Neural cell (in vitro differentiated cells): ENCODE results near the gene EEF1A2. TPM values are rescaled to one million over a fixed set of nuclear protein-coding genes. Genes with fewer than 3 reads are reported as not detected.

Experiments
- H2AFZ ChIP-seq: fragments of 200-600, 300-800 bp; sonication (generic), shearing (Covaris generic); 2 replicates; pipeline ENCODE4 v1.6.0; 2014; ENCODE audit warnings: low read depth, mild to moderate bottlenecking, antibody characterized with exemption, low read length, moderate library complexity
- H3F3A ChIP-seq: fragments of 200-600 bp; shearing (Covaris generic); 2 replicates; pipeline ENCODE4 v1.6.1; 2016; ENCODE audit warnings: mild to moderate bottlenecking, moderate library complexity, mixed read lengths, antibody characterized with exemption, low read length; ENCODE audit not compliant: insufficient read depth, poor library complexity, severe bottlenecking
- H3K27ac ChIP-seq: fragments of 200-600, 300-800 bp; sonication (generic), shearing (Covaris generic); 2 replicates; pipeline ENCODE4 v1.5.1; 2014; ENCODE audit warnings: mild to moderate bottlenecking, low read length, moderate library complexity
- H3K27me3 ChIP-seq: fragments of 300-800, 200-600 bp; sonication (generic), shearing (Covaris generic); 2 replicates; pipeline ENCODE4 v1.6.0; 2014; ENCODE audit warnings: mild to moderate bottlenecking, low read depth, low read length, moderate library complexity; ENCODE audit not compliant: insufficient read depth
- H3K36me3 ChIP-seq: fragments of 300-800, 200-600 bp; sonication (generic), shearing (Covaris generic); 2 replicates; pipeline ENCODE4 v1.5.1; 2014; ENCODE audit warnings: mild to moderate bottlenecking, antibody characterized with exemption, low read length, moderate library complexity; ENCODE audit not compliant: insufficient read depth
- H3K4me2 ChIP-seq: fragments of 300-800, 200-600 bp; sonication (generic), shearing (Covaris generic); 2 replicates; pipeline ENCODE4 v1.6.0; 2014; ENCODE audit warnings: mild to moderate bottlenecking, low read length
- H3K4me3 ChIP-seq: fragments of 300-800, 200-600 bp; sonication (generic), shearing (Covaris generic); 2 replicates; pipeline ENCODE4 v1.5.1; 2014; ENCODE audit warnings: mild to moderate bottlenecking, low read length, moderate library complexity
- H3K79me2 ChIP-seq: fragments of 200-600 bp; shearing (Covaris generic); replicated peaks from 2 replicates; pipeline ENCODE4 v1.6.0; 2014; ENCODE audit warnings: mild to moderate bottlenecking, low read length, moderate library complexity; ENCODE audit not compliant: insufficient read depth
- H3K9ac ChIP-seq: fragments of 300-800, 200-600 bp; sonication (generic), shearing (Covaris generic); 2 replicates; pipeline ENCODE4 v1.6.1; 2016; ENCODE audit warnings: mild to moderate bottlenecking, low read length, mixed read lengths
- H3K9me2 ChIP-seq: fragments of 200-600 bp; shearing (Covaris generic); 2 replicates; pipeline ENCODE4 v1.6.1; 2016; ENCODE audit warnings: mild to moderate bottlenecking, low read length, mixed read lengths; ENCODE audit not compliant: insufficient read depth
- H3K9me3 ChIP-seq: fragments of 200-600, 300-800 bp; sonication (generic), shearing (Covaris generic); 2 replicates; pipeline ENCODE4 v1.6.1; 2016; ENCODE audit warnings: mild to moderate bottlenecking, mixed run types, low read length, moderate library complexity, mixed read lengths
- H4K20me1 ChIP-seq: fragments of 200-600 bp; shearing (Covaris generic); 2 replicates; pipeline ENCODE4 v1.6.1; 2016; ENCODE audit warnings: mild to moderate bottlenecking, mixed run types; ENCODE audit not compliant: insufficient read depth
- EP300 ChIP-seq: fragments of 450-650 bp; conservative IDR thresholded peaks from 2 replicates; pipeline ENCODE4 v1.6.1; 2014; ENCODE audit warnings: antibody characterized with exemption, mild to moderate bottlenecking, moderate library complexity; ENCODE audit not compliant: poor library complexity, severe bottlenecking
- EZH2 ChIP-seq: fragments of 200-600, 300-800 bp; shearing (Covaris generic), sonication (generic); IDR thresholded peaks from 2 replicates; pipeline ENCODE4 v1.6.1; 2014; ENCODE audit warnings: antibody characterized with exemption, low read length, borderline replicate concordance, mild to moderate bottlenecking; ENCODE audit not compliant: insufficient read depth, poor library complexity, severe bottlenecking
- MXI1 ChIP-seq: fragments of 450-650 bp; conservative IDR thresholded peaks from 2 replicates; pipeline ENCODE4 v1.6.1; 2014; ENCODE audit warnings: antibody characterized with exemption, mild to moderate bottlenecking; ENCODE audit not compliant: poor library complexity, severe bottlenecking
- POLR2AphosphoS5 ChIP-seq: IDR thresholded peaks from 2 replicates; pipeline ENCODE4 v1.6.1; 2012
- RAD21 ChIP-seq: fragments of 450-650 bp; conservative IDR thresholded peaks from 2 replicates; pipeline ENCODE4 v1.6.1; 2014; ENCODE audit warnings: antibody characterized with exemption, mild to moderate bottlenecking, moderate library complexity
- SMC3 ChIP-seq: fragments of 450-650 bp; conservative IDR thresholded peaks from 2 replicates; pipeline ENCODE4 v1.6.1; 2014; ENCODE audit warnings: antibody characterized with exemption, mild to moderate bottlenecking, moderate library complexity; ENCODE audit not compliant: poor library complexity
- TAF1 ChIP-seq: IDR thresholded peaks from 2 replicates; pipeline ENCODE4 v1.6.1; 2012; ENCODE audit warnings: low read depth
- polyA plus RNA-seq: library from polyadenylated mRNA; depleted of rRNA; stranded (reverse); fragments of >200 nt; gene quantifications from 2 replicates; pipeline ENCODE4 v1.2.3, GENCODE V29; 2014
- TF ChIP-seq, protein P1 (sequence below): fragments of 450-650 bp; IDR thresholded peaks from 2 replicates; pipeline ENCODE4 v1.5.1; 2014; ENCODE audit warnings: antibody characterized with exemption, mild to moderate bottlenecking, moderate library complexity; ENCODE audit not compliant: poor library complexity, severe bottlenecking
- TF ChIP-seq, protein P2 (sequence below): IDR thresholded peaks from 2 replicates; pipeline ENCODE4 v1.6.1; 2012; ENCODE audit warnings: borderline replicate concordance

The EEF1A2 gene
- polyA plus RNA-seq, 1 donor from 2014 or later, result 208 TPM

DNA sequence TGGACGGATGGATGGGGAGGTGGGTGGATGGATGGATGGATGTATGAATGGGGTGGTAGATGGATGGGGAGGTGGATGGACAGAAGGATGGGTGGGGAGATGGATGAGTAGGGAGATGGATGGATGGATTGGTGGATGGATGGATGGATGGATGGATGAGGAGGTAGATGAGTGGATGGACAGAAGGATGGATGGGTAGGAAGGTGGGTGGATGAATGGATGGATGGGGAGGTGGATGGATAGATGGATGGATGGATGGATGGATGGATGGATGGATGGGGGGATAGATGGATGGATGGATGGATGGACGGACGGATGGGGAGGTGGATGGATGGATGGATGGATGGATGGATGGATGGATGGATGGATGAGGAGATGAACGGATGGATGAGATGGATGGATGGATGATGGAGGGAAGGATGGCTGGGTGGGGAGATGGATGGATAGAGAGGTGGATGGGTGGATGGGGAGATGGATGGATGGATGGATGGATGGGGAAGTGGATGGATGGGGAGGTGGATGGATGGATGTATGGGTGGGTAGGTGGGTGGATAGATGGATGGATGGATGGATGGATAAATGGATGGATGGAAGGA is 7.2 kb downstream of the EEF1A2 start (continued):
- TF ChIP-seq, protein P1, sequence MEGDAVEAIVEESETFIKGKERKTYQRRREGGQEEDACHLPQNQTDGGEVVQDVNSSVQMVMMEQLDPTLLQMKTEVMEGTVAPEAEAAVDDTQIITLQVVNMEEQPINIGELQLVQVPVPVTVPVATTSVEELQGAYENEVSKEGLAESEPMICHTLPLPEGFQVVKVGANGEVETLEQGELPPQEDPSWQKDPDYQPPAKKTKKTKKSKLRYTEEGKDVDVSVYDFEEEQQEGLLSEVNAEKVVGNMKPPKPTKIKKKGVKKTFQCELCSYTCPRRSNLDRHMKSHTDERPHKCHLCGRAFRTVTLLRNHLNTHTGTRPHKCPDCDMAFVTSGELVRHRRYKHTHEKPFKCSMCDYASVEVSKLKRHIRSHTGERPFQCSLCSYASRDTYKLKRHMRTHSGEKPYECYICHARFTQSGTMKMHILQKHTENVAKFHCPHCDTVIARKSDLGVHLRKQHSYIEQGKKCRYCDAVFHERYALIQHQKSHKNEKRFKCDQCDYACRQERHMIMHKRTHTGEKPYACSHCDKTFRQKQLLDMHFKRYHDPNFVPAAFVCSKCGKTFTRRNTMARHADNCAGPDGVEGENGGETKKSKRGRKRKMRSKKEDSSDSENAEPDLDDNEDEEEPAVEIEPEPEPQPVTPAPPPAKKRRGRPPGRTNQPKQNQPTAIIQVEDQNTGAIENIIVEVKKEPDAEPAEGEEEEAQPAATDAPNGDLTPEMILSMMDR, result no peak

DNA sequence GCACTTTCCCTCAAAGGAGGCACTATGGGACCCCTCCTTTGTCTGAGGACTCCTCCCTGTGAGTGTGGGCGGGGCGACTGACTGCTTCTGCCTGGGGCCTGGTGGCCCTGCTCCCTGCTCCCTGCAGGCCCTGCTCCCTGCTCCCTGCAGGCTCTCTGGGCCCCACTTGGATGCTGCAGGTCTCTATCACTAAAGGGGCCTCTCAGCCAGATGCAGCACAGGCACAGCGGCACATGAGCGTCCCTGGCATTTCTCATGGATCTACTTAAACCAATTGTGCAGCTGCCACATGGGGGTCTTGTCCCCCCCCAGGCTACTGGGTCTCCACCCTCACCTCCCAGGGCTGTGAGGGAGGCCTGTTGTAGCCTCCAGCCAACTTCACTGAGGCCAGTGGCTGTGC is 7.8 kb downstream of the EEF1A2 start:
- Histone ChIP-seq H3K27ac (no peak overlapping the region), H3K9me2 (no peaks in the 10 kb centered on the region), H3K9me3 (no peaks in the 10 kb centered on the region), H3F3A (no peaks in the 10 kb centered on the region), H2AFZ (no peak overlapping the region), H3K4me3 (no peak overlapping the region), H3K9ac (no peak overlapping the region), H4K20me1 (no peaks in the 10 kb centered on the region), H3K79me2 (no peaks in the 10 kb centered on the region), H3K4me2 (no peak overlapping the region), H3K36me3 (peaks cover 18% of the 10 kb centered on the region), H3K27me3 (no peaks in the 10 kb centered on the region)
- TF ChIP-seq RAD21, result no peak
- TF ChIP-seq EZH2, result no peak
- TF ChIP-seq, protein P1, result no peak
- TF ChIP-seq TAF1, result no peak
- TF ChIP-seq, protein P2, sequence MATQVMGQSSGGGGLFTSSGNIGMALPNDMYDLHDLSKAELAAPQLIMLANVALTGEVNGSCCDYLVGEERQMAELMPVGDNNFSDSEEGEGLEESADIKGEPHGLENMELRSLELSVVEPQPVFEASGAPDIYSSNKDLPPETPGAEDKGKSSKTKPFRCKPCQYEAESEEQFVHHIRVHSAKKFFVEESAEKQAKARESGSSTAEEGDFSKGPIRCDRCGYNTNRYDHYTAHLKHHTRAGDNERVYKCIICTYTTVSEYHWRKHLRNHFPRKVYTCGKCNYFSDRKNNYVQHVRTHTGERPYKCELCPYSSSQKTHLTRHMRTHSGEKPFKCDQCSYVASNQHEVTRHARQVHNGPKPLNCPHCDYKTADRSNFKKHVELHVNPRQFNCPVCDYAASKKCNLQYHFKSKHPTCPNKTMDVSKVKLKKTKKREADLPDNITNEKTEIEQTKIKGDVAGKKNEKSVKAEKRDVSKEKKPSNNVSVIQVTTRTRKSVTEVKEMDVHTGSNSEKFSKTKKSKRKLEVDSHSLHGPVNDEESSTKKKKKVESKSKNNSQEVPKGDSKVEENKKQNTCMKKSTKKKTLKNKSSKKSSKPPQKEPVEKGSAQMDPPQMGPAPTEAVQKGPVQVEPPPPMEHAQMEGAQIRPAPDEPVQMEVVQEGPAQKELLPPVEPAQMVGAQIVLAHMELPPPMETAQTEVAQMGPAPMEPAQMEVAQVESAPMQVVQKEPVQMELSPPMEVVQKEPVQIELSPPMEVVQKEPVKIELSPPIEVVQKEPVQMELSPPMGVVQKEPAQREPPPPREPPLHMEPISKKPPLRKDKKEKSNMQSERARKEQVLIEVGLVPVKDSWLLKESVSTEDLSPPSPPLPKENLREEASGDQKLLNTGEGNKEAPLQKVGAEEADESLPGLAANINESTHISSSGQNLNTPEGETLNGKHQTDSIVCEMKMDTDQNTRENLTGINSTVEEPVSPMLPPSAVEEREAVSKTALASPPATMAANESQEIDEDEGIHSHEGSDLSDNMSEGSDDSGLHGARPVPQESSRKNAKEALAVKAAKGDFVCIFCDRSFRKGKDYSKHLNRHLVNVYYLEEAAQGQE, result no peak
- no peak for TF ChIP-seq SMC3
- no peak for TF ChIP-seq EP300
- no peak for TF ChIP-seq POLR2AphosphoS5
- TF ChIP-seq MXI1, result no peak

DNA sequence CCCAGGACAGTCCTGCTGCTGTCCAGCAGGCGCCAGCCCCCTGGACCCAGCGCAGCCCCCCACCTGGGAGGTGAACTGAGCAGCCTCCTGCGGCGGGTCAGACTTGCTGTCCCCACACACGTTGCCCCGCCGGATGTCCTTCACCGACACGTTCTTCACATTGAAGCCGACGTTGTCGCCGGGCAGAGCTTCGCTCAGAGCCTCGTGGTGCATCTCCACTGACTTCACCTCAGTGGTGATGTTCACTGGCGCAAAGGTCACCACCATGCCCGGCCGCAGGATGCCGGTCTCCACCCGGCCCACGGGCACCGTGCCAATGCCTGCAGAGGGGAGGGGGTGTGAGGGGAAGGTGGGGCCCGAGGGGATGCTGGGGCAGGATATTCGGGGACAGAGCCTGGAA is 8.5 kb downstream of the EEF1A2 start:
- H3K36me3 ChIP-seq, result peaks cover 18% of the 10 kb centered on the region
- H3K4me2 ChIP-seq, result no peak overlapping the region
- H2AFZ ChIP-seq, result no peak overlapping the region

More for the DNA sequence above, 8.5 kb downstream of the EEF1A2 start:
- Histone ChIP-seq H3K79me2 (no peaks in the 10 kb centered on the region), H3K9me3 (no peaks in the 10 kb centered on the region), H3K27me3 (no peaks in the 10 kb centered on the region), H4K20me1 (no peaks in the 10 kb centered on the region), H3K9ac (no peak overlapping the region), H3F3A (no peaks in the 10 kb centered on the region), H3K27ac (no peak overlapping the region), H3K4me3 (no peak overlapping the region), H3K9me2 (no peaks in the 10 kb centered on the region)
- TF ChIP-seq, protein P1, result no peak
- no peak for TF ChIP-seq SMC3
- TF ChIP-seq, protein P2, result no peak
- no peak for TF ChIP-seq TAF1
- no peak for TF ChIP-seq POLR2AphosphoS5
- TF ChIP-seq MXI1, result no peak
- no peak for TF ChIP-seq EP300
- TF ChIP-seq EZH2, result no peak
- no peak for TF ChIP-seq RAD21
